Measurements from ENCODE around the gene DNAJB12. TPM values are rescaled to one million over a fixed set of nuclear protein-coding genes. Genes with fewer than 3 reads are reported as not detected.

DNAJB12 gene
- total and polyA plus RNA-seq, 8 donors, result 2.3 to 43.2 (median 18.2) TPM

GRCh38 chr10:72353965-72354355 is 759 bp downstream of the DNAJB12 start:
- Histone ChIP-seq H3K27ac (peak overlapping the region; percentile 95 to 97 (median 96)), H3K36me3 (peaks cover 8 to 42% (median 26%) of the 10 kb centered on the region in 4 donors), H3K27me3 (no peaks in the 10 kb centered on the region), H3K4me1 (peaks cover 12 to 54% (median 36%) of the 10 kb centered on the region in 4 donors), H3K9me3 (no peaks in the 10 kb centered on the region), H3K4me3 (peak overlapping the region; percentile 83 to 99 (median 92))
- DNase-seq, result no peak
- WGBS, 5 donors, result 0 to 2% (median 1%) methylated on average over 8 to 23 of the region's 23 CpGs
- TF ChIP-seq POLR2A (IDR thresholded peaks at IDR 0.05), result no peak
- no peak for TF ChIP-seq EP300 (IDR thresholded peaks at IDR 0.05)
- TF ChIP-seq POLR2AphosphoS5 (IDR thresholded peaks at IDR 0.05), result no peak
- TF ChIP-seq CTCF (IDR thresholded peaks at IDR 0.05), result no peak
- intact Hi-C loops (cut with DNase I; ENCODE audit: low total_unique reads), result no loop called here

GRCh38 chr10:72353028-72353964 is 1.4 kb downstream of the DNAJB12 start:
- H3K4me1 ChIP-seq, result peaks cover 12 to 54% (median 36%) of the 10 kb centered on the region in 4 donors
- DNase-seq, result peak in 1 of 2 donors; percentile 40
- 36 to 46% (median 40%) methylated on average over 18 of the region's 18 CpGs for WGBS, 5 donors
- no peaks in the 10 kb centered on the region for H3K9me3 ChIP-seq
- intact Hi-C loops (cut with DNase I; ENCODE audit: low total_unique reads), result no loop called here
- TF ChIP-seq POLR2AphosphoS5 (IDR thresholded peaks at IDR 0.05) (no peak), EP300 (IDR thresholded peaks at IDR 0.05) (no peak), CTCF (IDR thresholded peaks at IDR 0.05) (no peak), POLR2A (IDR thresholded peaks at IDR 0.05) (no peak)
- no peaks in the 10 kb centered on the region for H3K27me3 ChIP-seq
- peak overlapping the region; percentile 83 to 99 (median 92) for H3K4me3 ChIP-seq
- H3K27ac ChIP-seq, result peak overlapping the region; percentile 95 to 97 (median 96)
- H3K36me3 ChIP-seq, result peaks cover 8 to 48% (median 33%) of the 10 kb centered on the region in 4 donors

GRCh38 chr10:72351479-72351878 is 3.2 kb downstream of the DNAJB12 start:
- no peak for DNase-seq
- Histone ChIP-seq H3K4me1 (peaks cover 12 to 54% (median 36%) of the 10 kb centered on the region in 4 donors), H3K9me3 (no peaks in the 10 kb centered on the region), H3K27ac (no peak overlapping the region), H3K27me3 (no peaks in the 10 kb centered on the region), H3K36me3 (peaks cover 8 to 62% (median 45%) of the 10 kb centered on the region in 4 donors), H3K4me3 (no peak overlapping the region)
- 90 to 97% (median 92%) methylated on average over 6 of the region's 6 CpGs for WGBS, 5 donors
- intact Hi-C loops (cut with DNase I; ENCODE audit: low total_unique reads), result no loop called here
- TF ChIP-seq EP300 (IDR thresholded peaks at IDR 0.05) (no peak), CTCF (IDR thresholded peaks at IDR 0.05) (no peak), POLR2AphosphoS5 (IDR thresholded peaks at IDR 0.05) (no peak), POLR2A (IDR thresholded peaks at IDR 0.05) (no peak)

GRCh38 chr10:72349438-72349837 is 5.3 kb downstream of the DNAJB12 start:
- Histone ChIP-seq H3K4me3 (no peak overlapping the region), H3K4me1 (peaks cover 12 to 45% (median 31%) of the 10 kb centered on the region in 4 donors), H3K27ac (no peak overlapping the region), H3K36me3 (peaks cover 13 to 70% (median 53%) of the 10 kb centered on the region in 4 donors), H3K27me3 (no peaks in the 10 kb centered on the region), H3K9me3 (no peaks in the 10 kb centered on the region)
- 82 to 94% (median 87%) methylated on average over 2 of the region's 2 CpGs for WGBS, 5 donors
- intact Hi-C loops (cut with DNase I; ENCODE audit: low total_unique reads), result no loop called here
- TF ChIP-seq EP300 (IDR thresholded peaks at IDR 0.05) (no peak), CTCF (IDR thresholded peaks at IDR 0.05) (no peak), POLR2AphosphoS5 (IDR thresholded peaks at IDR 0.05) (no peak), POLR2A (IDR thresholded peaks at IDR 0.05) (no peak)
- DNase-seq, result no peak
